Measurements from ENCODE around the gene CHST3.

CHST3 gene

DNA sequence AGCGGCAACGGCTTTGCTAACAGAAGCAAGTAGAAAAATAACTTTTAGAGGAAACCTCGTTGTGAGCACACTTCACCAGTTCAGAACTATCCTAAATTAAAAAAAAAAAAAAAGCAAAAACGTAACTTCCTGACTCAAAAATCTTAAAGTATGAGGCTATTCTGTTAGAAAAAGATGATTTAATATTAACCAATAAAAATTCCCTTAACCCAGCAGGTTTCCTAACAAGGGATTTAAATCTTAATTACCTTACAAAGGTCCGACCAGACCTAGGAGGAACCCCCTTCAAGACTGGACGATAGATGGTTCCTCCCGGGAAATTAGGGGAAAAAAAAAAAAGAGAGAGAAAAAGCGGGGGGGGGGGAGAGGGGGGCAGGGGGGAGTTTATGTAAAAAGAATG is 22.9 kb upstream of the CHST3 start:
- H3K4me3 ChIP-seq (ENCODE audit: low read depth, low read length) = no peak overlapping the region
- TF ChIP-seq, protein P1, sequence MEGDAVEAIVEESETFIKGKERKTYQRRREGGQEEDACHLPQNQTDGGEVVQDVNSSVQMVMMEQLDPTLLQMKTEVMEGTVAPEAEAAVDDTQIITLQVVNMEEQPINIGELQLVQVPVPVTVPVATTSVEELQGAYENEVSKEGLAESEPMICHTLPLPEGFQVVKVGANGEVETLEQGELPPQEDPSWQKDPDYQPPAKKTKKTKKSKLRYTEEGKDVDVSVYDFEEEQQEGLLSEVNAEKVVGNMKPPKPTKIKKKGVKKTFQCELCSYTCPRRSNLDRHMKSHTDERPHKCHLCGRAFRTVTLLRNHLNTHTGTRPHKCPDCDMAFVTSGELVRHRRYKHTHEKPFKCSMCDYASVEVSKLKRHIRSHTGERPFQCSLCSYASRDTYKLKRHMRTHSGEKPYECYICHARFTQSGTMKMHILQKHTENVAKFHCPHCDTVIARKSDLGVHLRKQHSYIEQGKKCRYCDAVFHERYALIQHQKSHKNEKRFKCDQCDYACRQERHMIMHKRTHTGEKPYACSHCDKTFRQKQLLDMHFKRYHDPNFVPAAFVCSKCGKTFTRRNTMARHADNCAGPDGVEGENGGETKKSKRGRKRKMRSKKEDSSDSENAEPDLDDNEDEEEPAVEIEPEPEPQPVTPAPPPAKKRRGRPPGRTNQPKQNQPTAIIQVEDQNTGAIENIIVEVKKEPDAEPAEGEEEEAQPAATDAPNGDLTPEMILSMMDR (IDR thresholded peaks at IDR 0.05; ENCODE audit: low read depth, low read length) = no peak
- H3K27ac ChIP-seq = no peak overlapping the region
- DNase-seq = no peak
- no peaks in the 10 kb centered on the region for H3K36me3 ChIP-seq
- no peaks in the 10 kb centered on the region for H3K27me3 ChIP-seq (ENCODE audit: insufficient read depth, low read depth, severe bottlenecking)
- H3K9me3 ChIP-seq (ENCODE audit: severe bottlenecking) = peaks cover 32% of the 10 kb centered on the region

DNA sequence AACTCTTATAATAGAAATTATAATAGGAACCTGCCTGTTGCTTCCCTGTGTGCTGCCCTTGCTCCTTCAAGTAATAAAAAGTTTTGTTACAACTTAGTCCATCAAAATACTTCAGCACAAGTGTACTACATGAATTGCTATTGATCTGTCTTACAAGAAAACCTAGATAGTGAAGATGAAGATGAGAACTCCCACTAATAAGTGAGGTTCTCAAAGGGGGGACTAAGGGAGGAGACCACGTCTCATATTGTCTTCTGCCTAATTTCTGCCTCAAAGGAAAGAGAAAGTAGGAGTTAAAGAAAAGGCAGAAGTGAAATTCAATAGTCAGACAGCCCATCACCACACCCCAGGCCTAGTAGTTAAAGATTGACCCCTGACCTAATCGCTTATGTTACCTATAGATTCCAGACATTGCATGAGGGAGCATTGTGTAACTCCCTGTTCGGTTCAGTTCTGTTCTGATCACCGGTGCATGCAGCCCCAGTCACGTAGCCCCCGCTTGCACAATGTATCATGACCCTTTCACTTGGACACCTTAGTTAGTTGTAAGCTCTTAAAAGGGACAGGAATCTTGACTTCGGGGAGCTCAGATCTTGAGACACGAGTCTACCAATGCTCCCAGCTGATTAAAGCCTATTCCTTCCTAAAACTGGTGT is 18.2 kb upstream of the CHST3 start:
- DNase-seq = no peak
- H3K9me3 ChIP-seq (ENCODE audit: severe bottlenecking) = peaks cover 40% of the 10 kb centered on the region
- TF ChIP-seq, protein P1 (IDR thresholded peaks at IDR 0.05; ENCODE audit: low read depth, low read length) = no peak

DNA sequence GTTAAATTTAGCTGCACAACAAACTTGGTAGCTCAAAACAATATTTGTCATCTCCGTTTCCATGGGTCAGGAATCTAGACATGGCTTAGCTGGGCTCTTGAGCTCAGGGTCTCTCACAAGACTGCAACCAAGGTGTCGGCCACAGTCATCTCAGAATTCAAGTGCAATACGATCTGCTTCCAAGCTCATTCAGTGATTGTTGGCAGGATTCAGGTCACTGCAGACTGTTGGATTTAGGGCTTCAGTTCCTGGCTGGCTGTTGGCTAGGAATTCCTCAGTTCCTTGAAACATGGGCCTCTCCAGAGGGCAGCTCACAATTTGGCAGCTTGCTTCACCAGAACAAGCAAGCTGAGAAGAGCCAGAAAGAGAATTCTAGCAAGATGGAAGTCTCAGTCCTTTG is 17.5 kb upstream of the CHST3 start:
- DNase-seq = no peak
- TF ChIP-seq, protein P1 (IDR thresholded peaks at IDR 0.05; ENCODE audit: low read depth, low read length) = no peak
- H3K4me3 ChIP-seq (ENCODE audit: low read depth, low read length) = no peak overlapping the region
- H3K27ac ChIP-seq = no peak overlapping the region
- no peaks in the 10 kb centered on the region for H3K27me3 ChIP-seq (ENCODE audit: insufficient read depth, low read depth, severe bottlenecking)
- peaks cover 40% of the 10 kb centered on the region for H3K9me3 ChIP-seq (ENCODE audit: severe bottlenecking)
- H3K36me3 ChIP-seq = no peaks in the 10 kb centered on the region

More for the DNA sequence above, 18.2 kb upstream of the CHST3 start:
- H3K36me3 ChIP-seq = no peaks in the 10 kb centered on the region
- H3K4me3 ChIP-seq (ENCODE audit: low read depth, low read length) = no peak overlapping the region
- H3K27me3 ChIP-seq (ENCODE audit: insufficient read depth, low read depth, severe bottlenecking) = no peaks in the 10 kb centered on the region
- no peak overlapping the region for H3K27ac ChIP-seq

GRCh38 chr10:71948496-71949067 is 15.6 kb upstream of the CHST3 start:
- no peak for DNase-seq
- H3K4me3 ChIP-seq (ENCODE audit: low read depth, low read length) = no peak overlapping the region
- H3K36me3 ChIP-seq = no peaks in the 10 kb centered on the region
- H3K9me3 ChIP-seq (ENCODE audit: severe bottlenecking) = peaks cover 38% of the 10 kb centered on the region
- no peak overlapping the region for H3K27ac ChIP-seq
- TF ChIP-seq, protein P1 (IDR thresholded peaks at IDR 0.05; ENCODE audit: low read depth, low read length) = no peak
- H3K27me3 ChIP-seq (ENCODE audit: insufficient read depth, low read depth, severe bottlenecking) = no peaks in the 10 kb centered on the region

GRCh38 chr10:71950683-71951082 is 13.5 kb upstream of the CHST3 start:
- H3K27ac ChIP-seq = no peak overlapping the region
- no peaks in the 10 kb centered on the region for H3K27me3 ChIP-seq (ENCODE audit: insufficient read depth, low read depth, severe bottlenecking)
- H3K9me3 ChIP-seq (ENCODE audit: severe bottlenecking) = peaks cover 31% of the 10 kb centered on the region
- no peak overlapping the region for H3K4me3 ChIP-seq (ENCODE audit: low read depth, low read length)
- TF ChIP-seq, protein P1 (IDR thresholded peaks at IDR 0.05; ENCODE audit: low read depth, low read length) = no peak
- no peaks in the 10 kb centered on the region for H3K36me3 ChIP-seq
- DNase-seq = no peak

- H3K27me3 ChIP-seq (ENCODE audit: insufficient read depth, low read depth, severe bottlenecking) = no peaks in the 10 kb centered on the region
- H3K9me3 ChIP-seq (ENCODE audit: severe bottlenecking) = peaks cover 15% of the 10 kb centered on the region
- DNase-seq = no peak
- TF ChIP-seq, protein P1 (IDR thresholded peaks at IDR 0.05; ENCODE audit: low read depth, low read length) = no peak
- H3K36me3 ChIP-seq = no peaks in the 10 kb centered on the region
- H3K4me3 ChIP-seq (ENCODE audit: low read depth, low read length) = no peak overlapping the region
- no peak overlapping the region for H3K27ac ChIP-seq
Measured at GRCh38 chr10:71952745-71953144, 11.4 kb upstream of the CHST3 start.

Data from WERI-Rb-1 (cell line).